DND-41 (cell line): ENCODE results near the gene ADNP.

Source experiments
- ATAC-seq: fragments of 200-7000 bp; cut with Tn5 transposase; 3 replicates; pipeline ENCODE4 v1.9.1; 2021; ENCODE audit warnings: low read depth; ENCODE audit not compliant: insufficient read depth
- DNase-seq: peaks from one replicate; pipeline ENCODE4 v3.0.0-alpha.2; 2020
- H2AFZ ChIP-seq: 2 replicates; pipeline ENCODE4 v1.6.0; 2012; ENCODE audit warnings: low read depth, low read length
- H3K27ac ChIP-seq: 2 replicates; pipeline ENCODE4 v1.5.1; 2012; ENCODE audit warnings: low read length, inconsistent platforms
- H3K27me3 ChIP-seq: fragments of 200-600 bp; sonication (generic); 2 replicates; pipeline ENCODE4 v1.6.0; 2012; ENCODE audit warnings: low read length, mild to moderate bottlenecking, inconsistent platforms; ENCODE audit not compliant: insufficient read depth, poor library complexity
- H3K36me3 ChIP-seq: 2 replicates; pipeline ENCODE4 v1.5.1; 2012; ENCODE audit warnings: low read length, inconsistent platforms; ENCODE audit not compliant: insufficient read depth
- H3K4me1 ChIP-seq: 2 replicates; pipeline ENCODE4 v1.5.1; 2012; ENCODE audit warnings: mild to moderate bottlenecking, low read length; ENCODE audit not compliant: insufficient read depth
- H3K4me2 ChIP-seq: 2 replicates; pipeline ENCODE4 v1.6.0; 2012; ENCODE audit warnings: mild to moderate bottlenecking, moderate library complexity, low read length, inconsistent platforms; ENCODE audit not compliant: insufficient read depth
- H3K4me3 ChIP-seq, 2 experiments: fragments of 200-600 bp in 1 of 2; shearing (Covaris generic) in 1 of 2; 2 replicates each; pipeline ENCODE4 v1.5.1; 2012 to 2016; ENCODE audit warnings: inconsistent platforms in 2 of 2, low read length in 2 of 2, mild to moderate bottlenecking in 2 of 2, low read depth in 1 of 2, moderate library complexity in 1 of 2
- H3K79me2 ChIP-seq: 2 replicates; pipeline ENCODE4 v1.6.0; 2012; ENCODE audit warnings: low read length, inconsistent platforms; ENCODE audit not compliant: insufficient read depth
- H3K9ac ChIP-seq: 2 replicates; pipeline ENCODE4 v1.6.0; 2012; ENCODE audit warnings: low read depth, mild to moderate bottlenecking, inconsistent platforms, low read length, moderate library complexity
- H3K9me3 ChIP-seq: 2 replicates; pipeline ENCODE4 v1.5.1; 2012; ENCODE audit warnings: low read length, moderate library complexity, mild to moderate bottlenecking, inconsistent platforms; ENCODE audit not compliant: insufficient read depth, severe bottlenecking
- H4K20me1 ChIP-seq: 2 replicates; pipeline ENCODE4 v1.6.0; 2012; ENCODE audit warnings: low read length; ENCODE audit not compliant: insufficient read depth
- CTCF ChIP-seq: IDR thresholded peaks from 2 replicates; pipeline ENCODE4 v1.5.1; 2012; ENCODE audit warnings: borderline replicate concordance, low read length, moderate library complexity, mild to moderate bottlenecking; ENCODE audit not compliant: poor library complexity, severe bottlenecking; ENCODE audit errors: extremely low read depth
- EZH2 ChIP-seq: IDR thresholded peaks from 3 replicates; pipeline ENCODE4 v1.6.1; 2012; ENCODE audit warnings: borderline replicate concordance, low read depth, mild to moderate bottlenecking, moderate library complexity, low read length, inconsistent platforms; ENCODE audit not compliant: severe bottlenecking

Gene ADNP

GRCh38 chr20:50926530-50926929, 4.7 kb downstream of the ADNP start:
- peaks cover 76% of the 10 kb centered on the region for H3K36me3 ChIP-seq
- peak overlapping the region; percentile 72; the same call in 1 of the 2 replicates for H3K4me2 ChIP-seq
- no peak overlapping the region for H2AFZ ChIP-seq

GRCh38 chr20:50924261-50924920, 6.8 kb downstream of the ADNP start:
- Histone ChIP-seq H3K4me2 (peak overlapping the region; percentile 72; the same call in 1 of the 2 replicates), H3K9me3 (no peaks in the 10 kb centered on the region), H3K27ac (no peak overlapping the region), H3K79me2 (peaks cover 100% of the 10 kb centered on the region), H4K20me1 (peaks cover 97% of the 10 kb centered on the region), H3K27me3 (no peaks in the 10 kb centered on the region), H3K4me3 (no peak overlapping the region), H3K9ac (no peak overlapping the region), H3K36me3 (peaks cover 89% of the 10 kb centered on the region), H3K4me1 (peaks cover 46% of the 10 kb centered on the region), H2AFZ (no peak overlapping the region)
- DNase-seq, result no peak
- TF ChIP-seq EZH2, result no peak
- TF ChIP-seq CTCF, result no peak
- no peak for ATAC-seq

More at GRCh38 chr20:50926530-50926929, 4.7 kb downstream of the ADNP start:
- Histone ChIP-seq H3K9ac (no peak overlapping the region), H3K79me2 (peaks cover 94% of the 10 kb centered on the region), H3K27ac (no peak overlapping the region), H3K4me1 (peaks cover 50% of the 10 kb centered on the region), H4K20me1 (peaks cover 83% of the 10 kb centered on the region), H3K27me3 (no peaks in the 10 kb centered on the region), H3K4me3 (no peak overlapping the region; a peak in 1 of 4 replicates), H3K9me3 (no peaks in the 10 kb centered on the region)
- DNase-seq (no peak), ATAC-seq (no peak)
- no peak for TF ChIP-seq EZH2
- TF ChIP-seq CTCF, result no peak

- no peak overlapping the region for H3K4me2 ChIP-seq
- H3K9me3 ChIP-seq, result no peaks in the 10 kb centered on the region
- H3K9ac ChIP-seq, result no peak overlapping the region
- peaks cover 97% of the 10 kb centered on the region for H4K20me1 ChIP-seq
- H2AFZ ChIP-seq, result no peak overlapping the region
- H3K79me2 ChIP-seq, result peaks cover 100% of the 10 kb centered on the region
- ATAC-seq (no peak), DNase-seq (no peak)
- H3K36me3 ChIP-seq, result peaks cover 86% of the 10 kb centered on the region
- peaks cover 21% of the 10 kb centered on the region for H3K4me1 ChIP-seq
- H3K4me3 ChIP-seq, result no peak overlapping the region
- H3K27ac ChIP-seq, result no peak overlapping the region
- TF ChIP-seq EZH2 (no peak), CTCF (no peak)
- no peaks in the 10 kb centered on the region for H3K27me3 ChIP-seq
Measured at GRCh38 chr20:50921803-50922501, 9.3 kb downstream of the ADNP start.
